Measurements from ENCODE around the gene CALY. TPM values are rescaled to one million over a fixed set of nuclear protein-coding genes. Genes with fewer than 3 reads are reported as not detected.

The CALY gene
- total RNA-seq, 1 experiment from 2014 or later, result 0.47 TPM

GRCh38 chr10:133359972-133360610 lies 23.4 kb upstream of the CALY start:
- no peak overlapping the region for H3K27ac ChIP-seq (ENCODE audit: low read depth, low read length)
- POLR2A ChIA-PET, result no interaction called here
- no peak overlapping the region for H2AFZ ChIP-seq (ENCODE audit: low read depth, low read length, poor library complexity, severe bottlenecking)
- CTCF ChIA-PET, result no interaction called here
- intact Hi-C loops (cut with micrococcal nuclease), result no loop called here
- DNase-seq (ENCODE audit: low read depth, low spot score) (no peak), ATAC-seq (no peak)
- no peaks in the 10 kb centered on the region for H4K20me1 ChIP-seq (ENCODE audit: insufficient read depth)
- no peaks in the 10 kb centered on the region for H3K9me2 ChIP-seq (ENCODE audit: insufficient read depth)
- H3K27me3 ChIP-seq (ENCODE audit: insufficient read depth, low read length), result no peaks in the 10 kb centered on the region
- no peaks in the 10 kb centered on the region for H3K9me3 ChIP-seq (ENCODE audit: control insufficient read depth in 1 of 2, insufficient read depth in 1 of 2, low read depth in 1 of 2, low read length in 2 of 2)
- no TSS peak for BruUV-seq (replicated peaks)
- no peak overlapping the region for H3K4me3 ChIP-seq (replicated peaks in 1 of 2; ENCODE audit: low read depth in 1 of 2, low read length in 2 of 2)
- no peak overlapping the region for H3K9ac ChIP-seq (ENCODE audit: low read length)
- H3K4me1 ChIP-seq (ENCODE audit: control insufficient read depth in 1 of 2, insufficient read depth in 2 of 2, low read length in 2 of 2), result peaks cover 3 to 5% of the 10 kb centered on the region in 2 experiments; a peak in 2 of 4 replicates
- H3K4me2 ChIP-seq (ENCODE audit: low read length), result no peak overlapping the region
- peaks cover 6% of the 10 kb centered on the region; the same call in 1 of the 2 replicates for H3K79me2 ChIP-seq (ENCODE audit: insufficient read depth, low read length)
- TF ChIP-seq FOSL1 (IDR thresholded peaks at IDR 0.05; ENCODE audit: low read depth) (no peak), SIN3A (IDR thresholded peaks at IDR 0.05; ENCODE audit: low read depth) (no peak), YY1 (IDR thresholded peaks at IDR 0.05; ENCODE audit: extremely low read depth, insufficient replicate concordance, low read depth, low read length) (no peak), EZH2phosphoT487 (IDR thresholded peaks at IDR 0.05; ENCODE audit: borderline replicate concordance) (no peak), EZH2 (IDR thresholded peaks at IDR 0.05) (no peak), RAD21 (IDR thresholded peaks at IDR 0.05; ENCODE audit: low read depth) (no peak), ZBTB33 (IDR thresholded peaks at IDR 0.05; ENCODE audit: extremely low read depth, insufficient replicate concordance, low read length) (no peak), POLR2A (IDR thresholded peaks at IDR 0.05; ENCODE audit: borderline replicate concordance, extremely low read depth, insufficient read depth, insufficient read length) (no peak), MAX (IDR thresholded peaks at IDR 0.05) (no peak), EGR1 (IDR thresholded peaks at IDR 0.05; ENCODE audit: low read depth) (no peak), SP1 (IDR thresholded peaks at IDR 0.05; ENCODE audit: low read depth) (no peak), SRF (IDR thresholded peaks at IDR 0.05; ENCODE audit: low read depth) (no peak), ELF1 (IDR thresholded peaks at IDR 0.05; ENCODE audit: borderline replicate concordance, low read depth) (no peak), CEBPB (IDR thresholded peaks at IDR 0.05; ENCODE audit: low read depth) (no peak), POLR2AphosphoS5 (IDR thresholded peaks at IDR 0.05; ENCODE audit: low read depth, low read length) (no peak), ZNF274 (IDR thresholded peaks at IDR 0.05; ENCODE audit: low read depth, low read length) (no peak), CBX3 (IDR thresholded peaks at IDR 0.05; ENCODE audit: low read depth) (no peak), TCF7L2 (IDR thresholded peaks at IDR 0.05; ENCODE audit: borderline replicate concordance, extremely low read depth, insufficient read depth, insufficient read length) (no peak)
- TF ChIP-seq, protein P1, sequence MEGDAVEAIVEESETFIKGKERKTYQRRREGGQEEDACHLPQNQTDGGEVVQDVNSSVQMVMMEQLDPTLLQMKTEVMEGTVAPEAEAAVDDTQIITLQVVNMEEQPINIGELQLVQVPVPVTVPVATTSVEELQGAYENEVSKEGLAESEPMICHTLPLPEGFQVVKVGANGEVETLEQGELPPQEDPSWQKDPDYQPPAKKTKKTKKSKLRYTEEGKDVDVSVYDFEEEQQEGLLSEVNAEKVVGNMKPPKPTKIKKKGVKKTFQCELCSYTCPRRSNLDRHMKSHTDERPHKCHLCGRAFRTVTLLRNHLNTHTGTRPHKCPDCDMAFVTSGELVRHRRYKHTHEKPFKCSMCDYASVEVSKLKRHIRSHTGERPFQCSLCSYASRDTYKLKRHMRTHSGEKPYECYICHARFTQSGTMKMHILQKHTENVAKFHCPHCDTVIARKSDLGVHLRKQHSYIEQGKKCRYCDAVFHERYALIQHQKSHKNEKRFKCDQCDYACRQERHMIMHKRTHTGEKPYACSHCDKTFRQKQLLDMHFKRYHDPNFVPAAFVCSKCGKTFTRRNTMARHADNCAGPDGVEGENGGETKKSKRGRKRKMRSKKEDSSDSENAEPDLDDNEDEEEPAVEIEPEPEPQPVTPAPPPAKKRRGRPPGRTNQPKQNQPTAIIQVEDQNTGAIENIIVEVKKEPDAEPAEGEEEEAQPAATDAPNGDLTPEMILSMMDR (IDR thresholded peaks at IDR 0.05 in 2 of 3, conservative IDR thresholded peaks at IDR 0.05 in 1 of 3; ENCODE audit: borderline replicate concordance in 1 of 3, insufficient read depth in 1 of 3, low read depth in 2 of 3, low read length in 2 of 3), result no peak
- TF ChIP-seq, protein P2, sequence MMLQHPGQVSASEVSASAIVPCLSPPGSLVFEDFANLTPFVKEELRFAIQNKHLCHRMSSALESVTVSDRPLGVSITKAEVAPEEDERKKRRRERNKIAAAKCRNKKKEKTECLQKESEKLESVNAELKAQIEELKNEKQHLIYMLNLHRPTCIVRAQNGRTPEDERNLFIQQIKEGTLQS (IDR thresholded peaks at IDR 0.05), result no peak
- RAD21 ChIA-PET (ENCODE audit: low non-redundant PET in 1 of 2, low total read pairs in 2 of 2, uncharacterized antibody in 2 of 2, unreplicated experiment in 2 of 2), result no interaction called here
- no peaks in the 10 kb centered on the region; a peak in 1 of 4 replicates for H3K36me3 ChIP-seq (ENCODE audit: control insufficient read depth in 1 of 2, insufficient read depth in 2 of 2, low read length in 2 of 2)

Data from HCT116 (cell line).